SK-N-SH (cell line): ENCODE measurements around the gene H6PD. TPM values are rescaled to one million over a fixed set of nuclear protein-coding genes. Genes with fewer than 3 reads are reported as not detected.
A peak's percentile ranks its signal among the peaks of the same experiment; 100 is the strongest.

Source experiments
- CTCF ChIA-PET: fragments of 300-600, 350-600 bp; formaldehyde crosslinking; extraction: SDS; loops from one replicate; lab custom pipeline; 2021; lab: Yijun Ruan, JAX
- POLR2A ChIA-PET: fragments of 350-600 bp; sonication (Branson Sonifier 250); formaldehyde crosslinking; extraction: SDS; loops from one replicate; lab custom pipeline; 2020; ENCODE audit warnings: antibody characterized with exemption, inconsistent platforms; lab: Yijun Ruan, JAX
- DNase-seq: peaks from one replicate; pipeline ENCODE4 v3.0.0; 2012
- H2AFZ ChIP-seq: fragments of 200-600 bp; sonication (generic); 2 replicates; pipeline ENCODE4 v1.8.1; 2016; ENCODE audit warnings: antibody characterized with exemption, mild to moderate bottlenecking, low read depth
- H3F3A ChIP-seq: fragments of 200-600 bp; sonication (generic); replicated peaks from 2 replicates; pipeline ENCODE3; 2016; ENCODE audit warnings: antibody characterized with exemption, mild to moderate bottlenecking; ENCODE audit not compliant: insufficient read depth
- H3K27ac ChIP-seq, 2 experiments: fragments of 200-500 bp in 1 of 2; fragments of 200-600 bp in 1 of 2; sonication (Bioruptor generic) in 1 of 2; sonication (generic), shearing (Covaris generic) in 1 of 2; 2 replicates each; pipeline versions ENCODE4 v1.5.1 to v1.6.1; 2014 to 2016; ENCODE audit warnings: low read depth in 2 of 2, inconsistent platforms in 1 of 2, low read length in 1 of 2, mild to moderate bottlenecking in 1 of 2, mixed read lengths in 1 of 2
- H3K27me3 ChIP-seq: fragments of 200-600 bp; sonication (generic), shearing (Covaris generic); 2 replicates; pipeline ENCODE4 v1.6.1; 2016; ENCODE audit warnings: mixed run types; ENCODE audit not compliant: insufficient read depth
- H3K36me3 ChIP-seq, 2 experiments: fragments of 200-500 bp in 1 of 2; fragments of 200-600 bp in 1 of 2; sonication (Bioruptor generic) in 1 of 2; sonication (generic) in 1 of 2; replicated peaks in 1 of 2; 2 replicates each; pipeline versions ENCODE3 to v1.5.1; 2014 to 2016; ENCODE audit warnings: low read length in 1 of 2, mild to moderate bottlenecking in 1 of 2; ENCODE audit not compliant: insufficient read depth in 2 of 2, control insufficient read depth in 1 of 2
- H3K4me1 ChIP-seq, 2 experiments: fragments of 200-500 bp in 1 of 2; fragments of 200-600 bp in 1 of 2; sonication (Bioruptor generic) in 1 of 2; sonication (generic), shearing (Covaris generic) in 1 of 2; 2 replicates each; pipeline versions ENCODE4 v1.5.1 to v1.6.1; 2014 to 2016; ENCODE audit warnings: low read depth in 1 of 2, low read length in 1 of 2, mixed run types in 1 of 2; ENCODE audit not compliant: insufficient read depth in 2 of 2, control insufficient read depth in 1 of 2
- H3K4me2 ChIP-seq: fragments of 200-600 bp; sonication (generic), shearing (Covaris generic); 2 replicates; pipeline ENCODE4 v1.6.1; 2017; ENCODE audit warnings: mixed run types
- H3K4me3 ChIP-seq, 2 experiments: fragments of 200-500 bp in 1 of 2; fragments of 200-600 bp in 1 of 2; sonication (Bioruptor generic) in 1 of 2; sonication (generic), shearing (Covaris generic) in 1 of 2; 2 replicates each; pipeline versions ENCODE4 v1.5.1 to v1.8.1; 2014 to 2016; ENCODE audit warnings: low read depth in 2 of 2, inconsistent platforms in 1 of 2, low read length in 1 of 2, mild to moderate bottlenecking in 1 of 2, mixed read lengths in 1 of 2, moderate library complexity in 1 of 2
- H3K79me2 ChIP-seq: fragments of 200-600 bp; sonication (generic); 2 replicates; pipeline ENCODE4 v1.8.1; 2017; ENCODE audit warnings: mild to moderate bottlenecking; ENCODE audit not compliant: insufficient read depth
- H3K9ac ChIP-seq: fragments of 200-600 bp; sonication (generic); 2 replicates; pipeline ENCODE4 v1.6.1; 2017; ENCODE audit warnings: mixed run types
- H3K9me2 ChIP-seq: fragments of 200-600 bp; sonication (generic); 2 replicates; pipeline ENCODE4 v1.6.1; 2017; ENCODE audit warnings: mixed run types
- H3K9me3 ChIP-seq: fragments of 200-600 bp; sonication (generic); 2 replicates; pipeline ENCODE4 v1.6.1; 2017; ENCODE audit warnings: mixed run types, mild to moderate bottlenecking, moderate library complexity
- H4K20me1 ChIP-seq: fragments of 200-600 bp; sonication (generic); 2 replicates; pipeline ENCODE4 v1.6.1; 2017; ENCODE audit warnings: mild to moderate bottlenecking, mixed run types; ENCODE audit not compliant: insufficient read depth
- CHD2 ChIP-seq: fragments of 150-350 bp; IDR thresholded peaks from 2 replicates; pipeline ENCODE4 v1.6.1; 2018; ENCODE audit warnings: low read length; ENCODE audit not compliant: partially characterized antibody
- GATA2 ChIP-seq: sonication (generic); formaldehyde crosslinking; IDR thresholded peaks from 2 replicates; pipeline ENCODE4 v1.5.0; 2020; ENCODE audit warnings: mild to moderate bottlenecking, missing genetic modification reagents
- NFIC ChIP-seq: IDR thresholded peaks from 2 replicates; pipeline ENCODE4 v1.4.0; 2012; ENCODE audit warnings: borderline replicate concordance
- WGBS: methylation state at CpG from one replicate; pipeline ENCODE4 v1.1.6; 2017; ENCODE audit warnings: low lambda C conversion rate; 5-methylcytosine and 5-hydroxymethylcytosine counted together
- polyA plus RNA-seq, 3 experiments: library from polyadenylated mRNA; depleted of rRNA; stranded (reverse); fragments of >200 nt; gene quantifications; 2 replicates each; pipeline ENCODE4 v1.2.3, GENCODE V29; 2012
- TF ChIP-seq, protein P1 (sequence below): IDR thresholded peaks from 2 replicates; pipeline ENCODE4 v1.4.0; 2012; ENCODE audit warnings: low read depth, borderline replicate concordance
- TF ChIP-seq, protein P2 (sequence below): IDR thresholded peaks from 2 replicates; pipeline ENCODE4; 2012
- TF ChIP-seq, protein P3 (sequence below): fragments of 150-350 bp; IDR thresholded peaks from 2 replicates; pipeline ENCODE4 v1.6.1; 2017; ENCODE audit warnings: antibody characterized with exemption, low read length, low read depth, borderline replicate concordance

Gene H6PD
- polyA plus RNA-seq, 1 of the 3 experiments (the other 2 are of a cell fraction), result 19.1 TPM

DNA sequence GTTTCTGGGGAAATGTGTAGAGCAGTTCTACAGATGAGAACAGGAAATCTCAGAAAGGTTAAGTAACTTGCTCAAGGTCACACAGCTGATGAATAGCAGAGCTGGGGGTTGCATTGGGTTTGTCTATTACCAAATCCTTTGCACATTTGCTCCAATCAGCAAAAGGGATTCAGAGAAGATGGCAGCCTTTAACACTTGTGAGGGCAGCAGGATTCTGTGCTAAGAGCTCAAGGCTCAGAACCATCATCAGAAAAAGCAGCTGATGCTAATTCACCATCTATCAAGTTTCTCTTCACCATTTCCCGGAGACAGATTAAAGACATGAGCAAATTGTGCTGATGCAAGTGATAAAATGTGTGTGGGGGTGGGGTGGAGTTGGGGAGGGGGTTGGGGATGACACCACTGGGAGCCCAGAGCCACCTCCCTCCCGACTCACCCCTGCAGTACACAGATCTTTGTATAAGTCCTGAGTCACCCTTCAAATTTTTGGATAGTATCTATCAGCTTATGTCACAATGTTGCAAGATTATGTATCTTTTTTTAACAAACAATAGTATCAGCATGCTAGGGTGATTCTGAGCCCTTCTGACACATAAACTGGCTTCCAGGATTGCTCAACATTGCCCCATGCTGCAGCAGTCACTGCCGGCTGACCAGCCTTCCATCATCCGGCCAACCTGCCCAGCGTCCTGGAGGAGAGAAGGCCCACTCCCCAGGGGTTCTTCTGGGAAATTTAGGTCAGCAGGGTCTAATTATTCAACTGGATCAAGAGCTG, 55.3 kb downstream of the H6PD start:
- ChIA-PET CTCF (interaction anchor here (0.6 to 4.5 kb wide), 25 partner anchors 8 to 300 kb away, joined by 3 to 55 read pairs (median 4); partner anchors contain the start of gene H6PD), POLR2A (interaction anchor here (1.1 kb wide), 1 partner anchor 201 kb away, joined by 3 read pairs; no protein-coding TSS in a partner anchor)
- 0 out of 2 replicates have a peak, but pooled peaks cover 5% of the 10 kb centered on the region for H3K9me3 ChIP-seq
- peaks cover 7 to 12% of the 10 kb centered on the region in 2 experiments; a peak in 1 of 4 replicates for H3K4me1 ChIP-seq
- H3K9me2 ChIP-seq, result no peaks in the 10 kb centered on the region
- no peak overlapping the region for H3K4me2 ChIP-seq
- WGBS, result 17% methylated on average over 4 of the region's 5 CpGs
- H3K9ac ChIP-seq, result no peak overlapping the region
- DNase-seq, result no peak
- H3K36me3 ChIP-seq, result no peaks in the 10 kb centered on the region
- peaks cover 9% of the 10 kb centered on the region for H4K20me1 ChIP-seq
- H3K4me3 ChIP-seq, result no peak overlapping the region
- H3K27ac ChIP-seq, result peak overlapping the region in 1 of 2 experiments; percentile 27; a peak in 1 of 4 replicates
- no peaks in the 10 kb centered on the region for H3K27me3 ChIP-seq
- TF ChIP-seq, protein P1, sequence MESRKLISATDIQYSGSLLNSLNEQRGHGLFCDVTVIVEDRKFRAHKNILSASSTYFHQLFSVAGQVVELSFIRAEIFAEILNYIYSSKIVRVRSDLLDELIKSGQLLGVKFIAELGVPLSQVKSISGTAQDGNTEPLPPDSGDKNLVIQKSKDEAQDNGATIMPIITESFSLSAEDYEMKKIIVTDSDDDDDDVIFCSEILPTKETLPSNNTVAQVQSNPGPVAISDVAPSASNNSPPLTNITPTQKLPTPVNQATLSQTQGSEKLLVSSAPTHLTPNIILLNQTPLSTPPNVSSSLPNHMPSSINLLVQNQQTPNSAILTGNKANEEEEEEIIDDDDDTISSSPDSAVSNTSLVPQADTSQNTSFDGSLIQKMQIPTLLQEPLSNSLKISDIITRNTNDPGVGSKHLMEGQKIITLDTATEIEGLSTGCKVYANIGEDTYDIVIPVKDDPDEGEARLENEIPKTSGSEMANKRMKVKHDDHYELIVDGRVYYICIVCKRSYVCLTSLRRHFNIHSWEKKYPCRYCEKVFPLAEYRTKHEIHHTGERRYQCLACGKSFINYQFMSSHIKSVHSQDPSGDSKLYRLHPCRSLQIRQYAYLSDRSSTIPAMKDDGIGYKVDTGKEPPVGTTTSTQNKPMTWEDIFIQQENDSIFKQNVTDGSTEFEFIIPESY, result no peak
- TF ChIP-seq, protein P2, sequence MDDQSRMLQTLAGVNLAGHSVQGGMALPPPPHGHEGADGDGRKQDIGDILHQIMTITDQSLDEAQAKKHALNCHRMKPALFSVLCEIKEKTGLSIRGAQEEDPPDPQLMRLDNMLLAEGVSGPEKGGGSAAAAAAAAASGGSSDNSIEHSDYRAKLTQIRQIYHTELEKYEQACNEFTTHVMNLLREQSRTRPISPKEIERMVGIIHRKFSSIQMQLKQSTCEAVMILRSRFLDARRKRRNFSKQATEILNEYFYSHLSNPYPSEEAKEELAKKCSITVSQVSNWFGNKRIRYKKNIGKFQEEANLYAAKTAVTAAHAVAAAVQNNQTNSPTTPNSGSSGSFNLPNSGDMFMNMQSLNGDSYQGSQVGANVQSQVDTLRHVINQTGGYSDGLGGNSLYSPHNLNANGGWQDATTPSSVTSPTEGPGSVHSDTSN, result peak; percentile 20
- TF ChIP-seq, all 33 proteins: peak for 1
- H3F3A ChIP-seq, result peaks cover 30% of the 10 kb centered on the region
- H3K79me2 ChIP-seq, result peaks cover 13% of the 10 kb centered on the region
- no peak overlapping the region for H2AFZ ChIP-seq

DNA sequence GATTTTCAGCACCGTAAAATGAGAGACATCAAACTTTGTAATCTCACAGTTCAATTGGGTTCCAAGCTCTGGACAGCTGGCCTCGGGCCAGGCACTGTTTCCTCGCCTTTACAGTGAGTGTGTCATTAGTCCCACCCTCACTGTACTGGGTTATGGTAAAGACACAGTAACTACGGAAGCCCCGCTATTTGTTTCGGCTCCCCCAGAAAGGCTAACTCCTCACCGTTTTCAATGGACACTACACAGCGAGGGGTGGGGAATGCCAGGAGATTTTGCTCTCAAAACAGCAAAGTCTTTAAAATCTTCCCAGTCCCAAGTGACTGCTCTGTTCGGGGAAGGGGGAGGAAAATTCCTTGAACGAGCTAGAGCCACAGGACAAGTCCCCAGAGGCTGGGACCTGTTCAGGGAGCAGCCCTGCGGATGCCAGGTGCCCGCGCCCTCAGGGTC, 57.4 kb downstream of the H6PD start:
- DNase-seq, result peak; percentile 54
- CTCF ChIA-PET, result interaction anchor here (0.6 to 4.5 kb wide), 6 partner anchors 15 to 199 kb away, joined by 3 to 38 read pairs (median 4); no protein-coding TSS in a partner anchor

More for the DNA sequence above, 57.4 kb downstream of the H6PD start:
- POLR2A ChIA-PET, result no interaction called here
- H3K4me2 ChIP-seq, result peak overlapping the region; percentile 85
- peak overlapping the region in 1 of 2 experiments; percentile 49; a peak in 1 of 4 replicates for H3K27ac ChIP-seq
- TF ChIP-seq, protein P3, sequence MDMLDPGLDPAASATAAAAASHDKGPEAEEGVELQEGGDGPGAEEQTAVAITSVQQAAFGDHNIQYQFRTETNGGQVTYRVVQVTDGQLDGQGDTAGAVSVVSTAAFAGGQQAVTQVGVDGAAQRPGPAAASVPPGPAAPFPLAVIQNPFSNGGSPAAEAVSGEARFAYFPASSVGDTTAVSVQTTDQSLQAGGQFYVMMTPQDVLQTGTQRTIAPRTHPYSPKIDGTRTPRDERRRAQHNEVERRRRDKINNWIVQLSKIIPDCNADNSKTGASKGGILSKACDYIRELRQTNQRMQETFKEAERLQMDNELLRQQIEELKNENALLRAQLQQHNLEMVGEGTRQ, result no peak
- 0 out of 2 replicates have a peak, but pooled peaks have one; percentile 17 for TF ChIP-seq NFIC
- TF ChIP-seq GATA2, result no peak
- TF ChIP-seq CHD2, result no peak
- TF ChIP-seq, all 33 proteins: peak for 1
- Histone ChIP-seq H3K4me3 (peak overlapping the region; percentile 48 to 62), H3K9me2 (no peaks in the 10 kb centered on the region), H3K9ac (peak overlapping the region; percentile 16; the same call in 1 of the 2 replicates), H3K9me3 (0 out of 2 replicates have a peak, but pooled peaks cover 5% of the 10 kb centered on the region), H2AFZ (peak overlapping the region; percentile 70; the same call in 1 of the 2 replicates), H3F3A (peaks cover 33% of the 10 kb centered on the region), H3K4me1 (peaks cover 7 to 15% of the 10 kb centered on the region in 2 experiments; a peak in 1 of 4 replicates), H3K79me2 (peaks cover 34% of the 10 kb centered on the region), H3K36me3 (no peaks in the 10 kb centered on the region), H3K27me3 (no peaks in the 10 kb centered on the region), H4K20me1 (peaks cover 16% of the 10 kb centered on the region)
- WGBS, result 20% methylated on average over 8 of the region's 13 CpGs
